Dendritic cell treated with granulocyte-macrophage colony-stimulating factor and Interleukin-4, amounts not matched to agents 40 ng/mL and 50 ng/mL, for 4 days (primary cell): ENCODE measurements around the gene CCR3.

Source experiments
- H3K27ac Mint-ChIP-seq: one replicate; pipeline ENCODE4 v1.8.0; 2022; ENCODE audit warnings: mild to moderate bottlenecking, mixed read lengths
- H3K27me3 Mint-ChIP-seq: one replicate; pipeline ENCODE4 v1.8.0; 2022; ENCODE audit warnings: mild to moderate bottlenecking, mixed read lengths
- H3K36me3 Mint-ChIP-seq: one replicate; pipeline ENCODE4 v1.8.0; 2022; ENCODE audit warnings: low read depth, mixed read lengths
- H3K4me1 Mint-ChIP-seq: one replicate; pipeline ENCODE4 v1.8.0; 2022; ENCODE audit warnings: low read depth, mixed read lengths
- H3K4me3 Mint-ChIP-seq: one replicate; pipeline ENCODE4 v1.8.0; 2022; ENCODE audit warnings: mild to moderate bottlenecking, moderate library complexity, mixed read lengths
- H3K9me3 Mint-ChIP-seq: one replicate; pipeline ENCODE4 v1.8.0; 2022; ENCODE audit warnings: mixed read lengths
- intact Hi-C: fragments of 100-400 bp; cut with micrococcal nuclease; formaldehyde crosslinking; loops from one replicate; pipeline ENCODE4 v1.15.0; 2022

CCR3 gene

DNA sequence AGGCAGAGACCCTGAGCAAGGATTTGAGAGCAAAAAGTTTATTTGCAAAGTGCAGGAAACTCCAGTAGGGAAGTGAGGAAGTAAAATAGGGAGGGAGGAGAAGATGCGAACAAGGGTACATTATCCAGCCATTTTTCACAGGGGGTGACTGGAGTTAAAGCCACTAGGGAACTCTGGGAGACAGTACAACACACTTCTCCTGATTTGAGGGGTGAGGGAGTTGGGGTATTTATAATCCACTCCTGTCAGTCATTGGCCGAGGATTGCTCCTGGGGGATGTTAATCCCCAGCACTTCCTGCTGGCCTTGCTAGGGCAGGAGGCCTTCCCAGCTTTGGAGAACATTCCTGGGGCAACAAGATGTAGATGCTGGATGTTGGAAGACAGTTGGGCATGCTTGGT is 28.2 kb downstream of the CCR3 start:
- intact Hi-C loops, result no loop called here
- H3K4me3 Mint-ChIP-seq, result no peak overlapping the region
- no peak overlapping the region for H3K27ac Mint-ChIP-seq
- H3K9me3 Mint-ChIP-seq, result peaks cover 17% of the 10 kb centered on the region
- peaks cover 39% of the 10 kb centered on the region for H3K4me1 Mint-ChIP-seq
- peaks cover 8% of the 10 kb centered on the region for H3K27me3 Mint-ChIP-seq
- no peaks in the 10 kb centered on the region for H3K36me3 Mint-ChIP-seq

DNA sequence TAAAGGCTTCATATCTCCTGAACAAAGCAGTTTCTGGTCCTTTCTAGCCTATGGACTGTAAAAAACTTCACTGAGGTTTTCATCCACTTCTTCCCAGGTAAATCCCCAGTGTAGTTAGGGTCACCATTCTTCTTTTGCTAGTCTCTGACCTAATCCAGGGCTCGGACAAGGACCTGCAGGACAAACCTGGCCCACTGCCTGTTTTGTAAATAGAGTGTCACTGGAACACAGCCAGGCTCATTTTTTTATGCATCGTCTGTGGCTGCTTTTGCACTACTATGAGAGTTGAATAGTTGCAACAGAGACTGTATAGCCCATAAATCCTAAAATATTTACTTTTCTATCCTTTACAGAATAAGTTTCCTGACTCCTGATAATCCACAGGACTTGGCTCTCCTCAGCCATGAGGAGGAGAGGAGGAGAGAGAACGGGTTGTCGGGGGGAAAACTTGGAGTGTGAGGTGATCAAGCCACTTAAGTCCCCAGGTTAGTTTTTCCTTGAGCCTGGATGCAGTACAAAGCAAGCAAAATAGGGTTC is 29.0 kb downstream of the CCR3 start:
- H3K9me3 Mint-ChIP-seq, result peaks cover 17% of the 10 kb centered on the region
- intact Hi-C loops, result no loop called here
- peaks cover 40% of the 10 kb centered on the region for H3K4me1 Mint-ChIP-seq
- no peaks in the 10 kb centered on the region for H3K36me3 Mint-ChIP-seq
- no peak overlapping the region for H3K4me3 Mint-ChIP-seq
- H3K27ac Mint-ChIP-seq, result no peak overlapping the region
- peaks cover 8% of the 10 kb centered on the region for H3K27me3 Mint-ChIP-seq

DNA sequence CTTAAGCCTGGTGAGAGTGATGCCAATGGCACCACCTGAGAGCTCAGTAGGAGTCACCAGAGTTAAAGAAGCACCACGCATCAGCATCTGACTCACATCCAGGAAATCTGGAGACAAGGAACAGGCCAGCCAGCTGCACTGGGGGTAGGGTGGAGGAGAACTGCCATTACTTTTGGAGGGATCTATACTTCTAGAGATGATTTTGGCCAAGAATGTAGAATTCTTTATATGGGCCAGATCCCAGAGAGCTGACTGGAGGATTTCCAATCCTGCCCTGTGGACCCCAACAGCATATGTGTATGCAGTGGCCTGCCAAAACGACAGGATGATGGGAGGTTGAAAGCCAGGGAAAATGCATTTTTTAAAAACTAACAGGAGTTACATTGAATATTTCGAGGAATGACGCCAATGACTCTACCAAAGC is 29.8 kb downstream of the CCR3 start:
- Mint-ChIP-seq H3K9me3 (peaks cover 17% of the 10 kb centered on the region), H3K36me3 (no peaks in the 10 kb centered on the region), H3K27ac (no peak overlapping the region), H3K4me1 (peaks cover 44% of the 10 kb centered on the region), H3K27me3 (peaks cover 8% of the 10 kb centered on the region), H3K4me3 (no peak overlapping the region)
- intact Hi-C loops, result no loop called here

DNA sequence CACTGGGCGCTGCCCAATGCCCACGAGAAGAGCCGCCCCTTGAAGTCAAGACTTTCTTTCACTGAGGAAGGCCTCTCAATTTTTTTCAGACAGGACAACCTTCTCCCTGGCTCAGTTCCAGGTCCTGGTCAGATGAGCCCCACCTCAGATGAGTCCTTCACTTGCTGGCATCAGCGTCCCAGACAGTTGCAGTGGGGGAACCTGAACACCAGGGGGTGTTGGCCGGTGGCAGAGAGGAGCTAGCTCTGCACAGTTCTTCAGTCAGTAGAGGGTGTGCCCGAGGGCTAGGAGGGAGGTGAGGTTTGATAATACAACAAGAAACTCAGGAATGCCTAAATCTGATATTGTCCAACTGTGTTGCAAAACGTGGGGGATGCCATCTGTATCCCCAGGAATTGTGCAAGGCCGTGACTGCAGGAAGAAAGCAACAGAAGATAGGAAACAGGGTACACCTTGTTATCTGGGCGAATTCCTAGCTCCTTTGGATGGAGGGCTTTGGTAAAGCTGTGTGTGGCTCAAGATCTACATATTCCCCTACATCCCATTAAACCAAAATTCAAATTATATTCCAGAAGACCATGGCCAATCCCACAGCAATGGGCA is 34.3 kb downstream of the CCR3 start:
- Mint-ChIP-seq H3K4me1 (peaks cover 49% of the 10 kb centered on the region), H3K27me3 (no peaks in the 10 kb centered on the region), H3K9me3 (peaks cover 20% of the 10 kb centered on the region), H3K27ac (no peak overlapping the region), H3K36me3 (no peaks in the 10 kb centered on the region), H3K4me3 (no peak overlapping the region)
- intact Hi-C loops, result loop anchor here (2.0 to 5.0 kb wide), 2 partner anchors 64 to 92 kb away; no protein-coding TSS in a partner anchor

DNA sequence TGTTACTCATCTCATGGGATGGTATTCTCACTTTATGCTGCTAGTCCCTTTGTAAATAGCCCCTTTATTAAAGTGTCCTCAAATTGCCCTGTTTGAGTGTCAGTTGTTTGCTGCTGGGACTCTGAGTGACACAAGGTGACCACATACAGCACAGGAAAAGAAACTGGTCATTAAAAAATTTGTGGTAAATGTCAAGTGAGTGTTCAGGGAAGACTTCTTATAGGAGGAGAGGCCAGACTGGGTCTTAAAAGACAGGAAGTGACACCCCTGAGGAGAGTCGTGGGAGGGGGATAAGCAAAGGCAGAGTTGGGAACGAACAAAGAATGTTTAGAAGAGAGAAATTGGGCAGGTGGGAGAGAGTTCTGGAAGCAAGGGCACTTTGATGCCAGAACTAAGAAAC is 35.2 kb downstream of the CCR3 start:
- intact Hi-C loops, result loop anchor here (2.0 to 5.0 kb wide), 2 partner anchors 65 to 91 kb away; no protein-coding TSS in a partner anchor
- H3K27me3 Mint-ChIP-seq, result no peaks in the 10 kb centered on the region
- peaks cover 20% of the 10 kb centered on the region for H3K9me3 Mint-ChIP-seq
- peak overlapping the region; percentile 33 for H3K27ac Mint-ChIP-seq
- H3K4me1 Mint-ChIP-seq, result peaks cover 44% of the 10 kb centered on the region
- no peaks in the 10 kb centered on the region for H3K36me3 Mint-ChIP-seq
- H3K4me3 Mint-ChIP-seq, result no peak overlapping the region

DNA sequence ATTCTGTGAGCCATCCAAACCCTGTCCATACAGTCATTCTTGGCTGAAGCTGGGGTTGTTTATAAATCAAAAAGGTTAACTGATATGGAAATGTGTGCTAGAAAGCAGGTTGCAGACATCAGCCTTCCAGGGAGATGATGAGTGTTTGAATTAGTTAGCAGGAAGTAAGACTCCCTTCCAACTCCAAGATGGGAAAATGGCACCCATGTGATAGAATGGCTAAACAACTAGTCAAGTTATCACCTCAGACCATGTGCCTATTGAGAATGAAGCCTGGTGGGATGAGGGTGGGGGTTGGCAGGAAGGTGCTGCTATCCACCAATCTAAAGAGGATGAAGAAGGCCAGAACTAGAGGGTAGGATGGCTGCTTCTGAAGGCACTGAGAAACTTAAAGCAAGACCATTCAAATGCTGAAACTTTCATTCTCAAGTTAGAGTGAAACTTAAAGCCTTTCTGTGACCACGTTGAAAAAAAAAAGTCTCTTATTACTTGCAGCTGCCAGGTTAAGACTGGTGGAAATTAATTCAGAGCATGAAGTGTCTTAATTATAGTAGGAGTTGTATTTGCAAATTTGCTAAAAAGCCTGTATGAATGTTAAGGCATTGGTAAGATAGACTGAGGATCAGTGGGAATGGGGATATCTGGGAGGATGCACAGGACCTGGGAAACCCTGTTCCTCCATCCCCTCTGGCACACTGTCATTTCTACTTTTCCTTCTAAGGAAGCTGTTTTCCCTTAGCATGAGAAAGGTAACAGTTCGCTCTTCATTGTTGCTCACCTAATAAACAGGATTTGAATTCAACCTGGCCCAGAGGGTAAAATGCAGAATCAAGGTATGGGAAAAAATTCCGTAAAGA is 36.8 kb downstream of the CCR3 start:
- Mint-ChIP-seq H3K4me3 (no peak overlapping the region), H3K27me3 (no peaks in the 10 kb centered on the region), H3K9me3 (peaks cover 11% of the 10 kb centered on the region), H3K4me1 (peaks cover 55% of the 10 kb centered on the region), H3K27ac (no peak overlapping the region), H3K36me3 (no peaks in the 10 kb centered on the region)
- intact Hi-C loops, result loop anchor here (5.0 kb wide), 1 partner anchor 67 kb away; no protein-coding TSS in a partner anchor

DNA sequence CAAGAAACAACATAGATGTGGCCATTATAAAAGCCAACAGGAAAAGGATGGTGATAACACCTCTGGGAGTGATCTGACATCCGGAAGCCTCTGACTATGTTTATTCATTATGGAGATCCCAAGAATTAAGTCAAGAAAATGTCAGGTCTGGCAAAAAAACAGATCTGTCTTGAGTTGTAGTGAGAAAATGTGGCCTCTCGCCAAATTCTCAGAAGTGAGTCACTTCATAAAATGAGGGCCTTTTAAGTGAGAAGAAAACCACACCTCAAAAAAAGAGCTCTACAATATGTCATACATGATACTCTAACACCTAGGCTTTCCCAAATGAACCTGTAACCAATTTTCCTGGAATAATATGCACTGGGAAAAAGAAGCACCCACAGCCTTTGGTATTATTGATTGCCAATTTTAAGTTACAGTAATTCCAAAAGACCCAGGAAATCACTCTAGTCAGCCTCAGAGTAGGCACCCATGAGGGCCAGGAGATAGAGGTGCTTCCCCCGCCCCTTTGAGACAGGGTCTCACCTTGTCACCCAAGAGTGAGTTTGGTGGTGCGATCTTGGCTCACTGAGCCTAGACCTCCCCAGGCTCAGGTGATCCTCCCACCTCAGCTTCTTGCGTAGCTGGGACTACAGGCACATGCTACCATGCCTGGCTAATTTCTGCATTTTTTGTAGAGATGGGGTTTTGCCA is 38.0 kb downstream of the CCR3 start:
- no peak overlapping the region for H3K27ac Mint-ChIP-seq
- no peaks in the 10 kb centered on the region for H3K27me3 Mint-ChIP-seq
- intact Hi-C loops, result no loop called here
- H3K9me3 Mint-ChIP-seq, result peaks cover 11% of the 10 kb centered on the region
- H3K4me1 Mint-ChIP-seq, result peaks cover 61% of the 10 kb centered on the region
- no peaks in the 10 kb centered on the region for H3K36me3 Mint-ChIP-seq
- H3K4me3 Mint-ChIP-seq, result no peak overlapping the region

DNA sequence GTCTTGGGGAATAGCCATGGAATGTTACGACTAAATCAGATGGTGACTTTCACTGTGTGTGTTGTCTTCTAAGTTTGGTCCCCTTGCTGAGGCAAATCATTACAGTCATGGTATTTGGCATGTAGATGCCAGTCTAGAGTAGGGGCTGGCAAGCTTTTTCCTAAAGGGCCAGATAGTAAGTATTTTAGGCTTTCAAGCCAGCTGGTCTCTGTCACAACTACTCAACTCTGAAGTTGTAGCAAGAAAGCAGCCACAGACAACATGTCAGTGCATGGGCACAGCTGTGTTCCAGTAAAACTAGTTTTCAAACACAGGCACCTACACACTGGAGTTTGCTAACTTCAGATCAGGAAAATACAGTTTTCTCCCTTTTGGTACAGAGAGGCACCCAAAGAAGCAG is 39.3 kb downstream of the CCR3 start:
- Mint-ChIP-seq H3K9me3 (peaks cover 11% of the 10 kb centered on the region), H3K27me3 (no peaks in the 10 kb centered on the region), H3K36me3 (no peaks in the 10 kb centered on the region), H3K27ac (no peak overlapping the region), H3K4me1 (peaks cover 59% of the 10 kb centered on the region), H3K4me3 (no peak overlapping the region)
- intact Hi-C loops, result no loop called here

DNA sequence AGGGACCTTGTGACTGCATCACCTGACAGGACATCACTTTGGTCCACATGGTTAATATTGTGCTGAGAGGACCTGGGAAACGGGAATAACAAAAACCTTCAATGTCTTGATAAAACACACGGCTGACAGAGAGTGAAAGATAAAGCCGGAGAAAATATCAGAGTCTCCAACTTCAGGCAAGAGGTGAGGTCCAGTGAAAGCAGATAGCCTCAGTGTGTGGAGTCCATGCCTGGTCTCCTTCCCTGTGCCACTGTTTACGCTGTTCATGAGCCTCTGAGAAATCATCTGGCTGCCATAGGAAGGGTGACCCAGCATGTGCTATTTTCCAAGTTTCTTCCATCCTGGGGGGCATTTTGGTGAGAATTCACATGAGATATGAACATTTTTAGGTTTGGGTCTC is 39.8 kb downstream of the CCR3 start:
- Mint-ChIP-seq H3K27me3 (no peaks in the 10 kb centered on the region), H3K4me3 (no peak overlapping the region), H3K9me3 (peaks cover 11% of the 10 kb centered on the region), H3K4me1 (peaks cover 54% of the 10 kb centered on the region), H3K27ac (no peak overlapping the region), H3K36me3 (no peaks in the 10 kb centered on the region)
- intact Hi-C loops, result no loop called here

DNA sequence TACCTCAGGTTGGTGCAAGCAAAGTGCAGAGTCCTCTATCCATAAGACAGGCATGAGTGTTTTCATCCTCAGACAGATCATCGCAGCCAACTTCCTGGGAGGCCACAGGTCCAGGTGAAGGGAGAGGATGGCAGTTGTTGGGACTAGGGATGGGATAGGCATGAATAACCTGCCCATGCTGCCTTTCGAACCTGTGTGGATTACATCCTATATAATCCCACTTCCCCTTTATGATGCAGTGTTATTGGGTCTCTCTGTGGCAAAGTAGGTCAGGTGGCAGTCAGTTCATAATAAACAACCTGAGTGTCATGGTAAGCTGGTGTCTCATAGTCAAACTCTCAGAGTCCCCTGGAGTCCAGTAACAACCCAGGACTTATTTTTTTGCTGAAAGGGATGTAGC is 40.4 kb downstream of the CCR3 start:
- H3K9me3 Mint-ChIP-seq, result peaks cover 11% of the 10 kb centered on the region
- peaks cover 54% of the 10 kb centered on the region for H3K4me1 Mint-ChIP-seq
- intact Hi-C loops, result no loop called here
- H3K4me3 Mint-ChIP-seq, result no peak overlapping the region
- H3K36me3 Mint-ChIP-seq, result no peaks in the 10 kb centered on the region
- no peaks in the 10 kb centered on the region for H3K27me3 Mint-ChIP-seq
- H3K27ac Mint-ChIP-seq, result no peak overlapping the region

DNA sequence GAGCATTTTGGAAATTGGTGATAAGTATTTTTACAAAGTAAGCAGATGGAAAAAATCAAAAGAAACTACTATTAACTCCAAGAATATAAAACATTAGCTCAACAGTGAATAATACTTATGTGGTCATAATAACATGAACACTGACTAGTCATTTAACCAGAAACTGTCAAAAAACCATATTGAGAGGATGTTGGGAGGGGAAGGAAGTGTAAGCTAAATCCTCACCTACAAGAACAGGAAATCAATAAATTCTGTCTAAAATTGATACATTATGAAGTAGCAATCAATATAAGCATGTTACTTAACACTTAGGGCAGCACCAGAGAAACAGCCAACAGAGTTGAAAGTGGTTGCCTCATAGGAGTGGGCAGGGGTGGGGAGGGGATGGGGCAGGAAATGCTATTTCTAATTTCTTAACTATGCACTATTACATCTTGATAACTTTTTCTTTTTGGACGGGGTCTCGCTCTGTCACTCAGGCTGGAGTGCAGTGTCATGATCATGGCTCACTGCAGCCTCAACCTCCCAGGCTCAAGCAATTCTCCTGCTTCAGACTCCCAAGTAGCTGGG is 41.7 kb downstream of the CCR3 start:
- Mint-ChIP-seq H3K36me3 (no peaks in the 10 kb centered on the region), H3K4me3 (no peak overlapping the region), H3K4me1 (peaks cover 51% of the 10 kb centered on the region), H3K9me3 (peaks cover 6% of the 10 kb centered on the region), H3K27me3 (no peaks in the 10 kb centered on the region), H3K27ac (no peak overlapping the region)
- intact Hi-C loops, result no loop called here

DNA sequence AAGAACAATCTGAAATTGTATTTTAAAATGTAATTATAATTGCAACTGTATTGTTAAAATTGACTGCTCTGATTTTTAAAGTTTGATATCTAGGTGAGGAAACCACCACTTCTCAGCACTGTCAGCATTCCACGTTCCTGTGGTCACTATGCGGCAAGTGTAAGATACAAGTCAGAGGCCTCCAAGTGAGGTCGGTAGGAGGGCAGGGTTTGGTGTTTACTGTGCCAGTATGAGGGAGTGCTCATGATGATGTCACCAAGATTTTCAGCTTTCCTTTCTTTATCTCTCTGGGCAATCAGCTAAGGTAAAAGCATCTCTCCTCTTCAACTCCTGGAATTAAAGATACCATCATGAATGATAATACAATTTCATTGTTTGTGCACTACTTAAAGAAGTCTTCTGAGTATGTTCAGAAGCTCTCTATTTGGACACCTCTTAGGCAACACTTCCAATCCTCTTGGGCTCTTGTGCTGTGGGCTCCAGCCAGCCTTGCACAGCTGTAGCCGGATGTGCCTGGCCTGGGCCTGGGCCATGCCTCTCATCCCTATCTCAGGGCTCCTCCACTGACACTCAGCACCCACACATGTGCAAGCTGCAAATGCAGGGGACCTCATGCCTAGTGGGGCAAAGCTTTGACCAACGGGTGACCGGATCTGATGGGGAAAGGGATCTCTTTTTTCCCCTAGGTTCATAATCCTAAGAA is 42.9 kb downstream of the CCR3 start:
- Mint-ChIP-seq H3K27me3 (no peaks in the 10 kb centered on the region), H3K9me3 (no peaks in the 10 kb centered on the region), H3K27ac (no peak overlapping the region), H3K4me1 (peaks cover 52% of the 10 kb centered on the region), H3K4me3 (no peak overlapping the region), H3K36me3 (no peaks in the 10 kb centered on the region)
- intact Hi-C loops, result no loop called here

DNA sequence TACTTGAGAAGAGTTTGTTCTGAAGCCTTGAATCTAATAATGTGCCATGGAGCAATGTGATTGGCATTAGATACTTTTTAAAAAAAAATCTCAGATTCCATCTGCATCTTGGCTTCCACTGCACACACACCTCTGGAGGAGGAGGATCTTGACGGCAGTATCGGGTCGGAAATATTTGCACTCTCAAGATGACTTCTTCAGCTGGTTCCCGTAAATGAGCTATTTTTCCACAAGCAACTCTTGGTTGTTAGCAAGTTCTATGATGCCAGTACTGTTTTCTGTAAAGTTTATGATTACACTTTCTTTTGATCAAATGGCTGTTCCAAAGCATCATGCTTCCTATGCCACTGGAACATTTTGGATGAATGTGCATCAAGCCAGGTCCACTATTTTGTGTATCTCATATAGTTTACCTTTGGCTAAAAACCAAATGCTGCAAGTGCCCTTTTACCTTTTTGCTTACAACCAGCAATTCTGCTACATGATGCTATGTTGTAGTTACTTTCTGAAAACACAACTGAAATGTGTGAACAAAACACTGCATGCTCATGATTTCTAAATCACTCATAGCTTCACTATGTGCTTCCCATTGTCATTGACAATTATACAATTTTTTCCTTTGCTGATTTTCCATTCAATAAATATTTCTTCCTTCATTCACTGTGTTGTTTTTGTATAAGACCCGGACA is 43.8 kb downstream of the CCR3 start:
- Mint-ChIP-seq H3K4me3 (no peak overlapping the region), H3K4me1 (peaks cover 60% of the 10 kb centered on the region)
- intact Hi-C loops, result no loop called here

More for the DNA sequence above, 43.8 kb downstream of the CCR3 start:
- Mint-ChIP-seq H3K27me3 (no peaks in the 10 kb centered on the region), H3K36me3 (no peaks in the 10 kb centered on the region), H3K9me3 (no peaks in the 10 kb centered on the region), H3K27ac (no peak overlapping the region)
